Thoracic aorta (tissue), 2 donors: ENCODE measurements around the gene CHD2. TPM values are rescaled to one million over a fixed set of nuclear protein-coding genes. Genes with fewer than 3 reads are reported as not detected.
"Not testable (repeated sequence)": the region's sequence is repeated elsewhere in the genome, so short reads cannot be mapped to it uniquely, and the experiment has no call there.

Experiments
- ATAC-seq: fragments of 150-250 bp; one replicate; pipeline ENCODE4 v1.8.0; 2017; ENCODE audit warnings: low read depth; ENCODE audit not compliant: insufficient number of reproducible peaks, low FRiP score
- DNase-seq: peaks from one replicate; pipeline ENCODE4 v3.0.0-alpha.2; 2020; ENCODE audit warnings: low spot score
- H3K27ac ChIP-seq, 2 donors: fragments of 200-600 bp; sonication (generic); 1 replicate in 1 of 2; 2 replicates in 1 of 2; pipeline ENCODE4 v1.5.1; 2016; ENCODE audit warnings: mild to moderate bottlenecking in 2 of 2, moderate library complexity in 2 of 2
- H3K27me3 ChIP-seq: fragments of 200-600 bp; sonication (generic); replicated peaks from 2 replicates; pipeline ENCODE4 v1.6.0; 2016; ENCODE audit warnings: mild to moderate bottlenecking; ENCODE audit not compliant: insufficient read depth
- H3K36me3 ChIP-seq: fragments of 200-600 bp; sonication (generic); one replicate; pipeline ENCODE4 v1.5.1; 2016
- H3K4me1 ChIP-seq, 2 donors: fragments of 200-600 bp; sonication (generic); 1 replicate in 1 of 2; 2 replicates in 1 of 2; pipeline versions ENCODE4 v1.5.1 to v1.6.0; 2016; ENCODE audit warnings: low read depth in 2 of 2, mild to moderate bottlenecking in 1 of 2; ENCODE audit not compliant: control insufficient read depth in 1 of 2
- H3K4me3 ChIP-seq: fragments of 200-600 bp; sonication (generic); 2 replicates; pipeline ENCODE4 v1.5.1; 2016; ENCODE audit warnings: mild to moderate bottlenecking
- H3K9me3 ChIP-seq: fragments of 200-600 bp; sonication (generic); 2 replicates; pipeline ENCODE4 v1.5.1; 2016
- CTCF ChIP-seq: fragments of 200-600 bp; sonication (generic); IDR thresholded peaks from one replicate; pipeline ENCODE4 v1.5.1; 2019; ENCODE audit warnings: antibody characterized with exemption
- total RNA-seq, 2 donors: library from RNA; depleted of rRNA; stranded (reverse); fragments of >200 nt; gene quantifications; one replicate each; pipeline versions ENCODE4 v1.1.0 to v1.2.3, GENCODE V29; 2016

Gene CHD2
- total RNA-seq, 2 donors from 2014 or later, result 143 to 148 TPM

GRCh38 chr15:92914103-92914499 lies 14.0 kb downstream of the CHD2 start:
- no peak for TF ChIP-seq CTCF
- Histone ChIP-seq H3K9me3 (no peaks in the 10 kb centered on the region), H3K27ac (peak overlapping the region; percentile 50 to 81), H3K4me1 (peaks cover 71 to 90% of the 10 kb centered on the region in 2 donors), H3K4me3 (peak overlapping the region; percentile 22), H3K27me3 (no peaks in the 10 kb centered on the region), H3K36me3 (no peaks in the 10 kb centered on the region)
- DNase-seq (no peak), ATAC-seq (no peak)

- Histone ChIP-seq H3K9me3 (no peaks in the 10 kb centered on the region), H3K27me3 (no peaks in the 10 kb centered on the region), H3K4me1 (peaks cover 66 to 91% of the 10 kb centered on the region in 2 donors), H3K36me3 (no peaks in the 10 kb centered on the region), H3K4me3 (peak overlapping the region; percentile 48), H3K27ac (peak overlapping the region; percentile 50 to 81)
- ATAC-seq (no peak), DNase-seq (no peak)
- no peak for TF ChIP-seq CTCF
Measured at GRCh38 chr15:92914768-92915221, 14.7 kb downstream of the CHD2 start.

GRCh38 chr15:92915766-92916435 lies 15.8 kb downstream of the CHD2 start:
- Histone ChIP-seq H3K27me3 (no peaks in the 10 kb centered on the region), H3K4me1 (peaks cover 67 to 91% of the 10 kb centered on the region in 2 donors), H3K4me3 (peak overlapping the region; percentile 6), H3K9me3 (no peaks in the 10 kb centered on the region), H3K27ac (peak overlapping the region; percentile 35 to 81), H3K36me3 (no peaks in the 10 kb centered on the region)
- DNase-seq (no peak), ATAC-seq (no peak)
- no peak for TF ChIP-seq CTCF

- DNase-seq, result peak; percentile 94
- peaks cover 77 to 91% of the 10 kb centered on the region in 2 donors for H3K4me1 ChIP-seq
- ATAC-seq, result peak; percentile 77
- H3K4me3 ChIP-seq, result peak overlapping the region; percentile 53
- no peaks in the 10 kb centered on the region for H3K27me3 ChIP-seq
- peak; percentile 89 for TF ChIP-seq CTCF
- H3K27ac ChIP-seq, result peak overlapping the region; percentile 64 to 81
- no peaks in the 10 kb centered on the region for H3K9me3 ChIP-seq
- no peaks in the 10 kb centered on the region for H3K36me3 ChIP-seq
Measured at GRCh38 chr15:92917598-92918407, 17.7 kb downstream of the CHD2 start.

- H3K36me3 ChIP-seq, ATAC-seq, H3K27me3 ChIP-seq, DNase-seq, H3K9me3 ChIP-seq: not testable (repeated sequence)
- peak overlapping the region; percentile 7 for H3K4me3 ChIP-seq
- peaks cover 69 to 91% of the 10 kb centered on the region in 2 donors for H3K4me1 ChIP-seq
- H3K27ac ChIP-seq, result peak overlapping the region; percentile 52 to 81
Measured at GRCh38 chr15:92918881-92919280, 18.8 kb downstream of the CHD2 start.
